GM23248 (cell line): ENCODE measurements around the gene SLX4IP. TPM values are rescaled to one million over a fixed set of nuclear protein-coding genes. Genes with fewer than 3 reads are reported as not detected.
A peak's percentile ranks its signal among the peaks of the same experiment; 100 is the strongest.

Experiments used
- DNase-seq: peaks from one replicate; pipeline ENCODE4 v3.0.0-alpha.2; 2015
- H2AFZ ChIP-seq: fragments of 200-600 bp; sonication (generic); 2 replicates; pipeline ENCODE4 v1.6.1; 2016; ENCODE audit warnings: antibody characterized with exemption
- H3F3A ChIP-seq: fragments of 200-600 bp; sonication (generic); 2 replicates; pipeline ENCODE4 v1.6.1; 2016; ENCODE audit warnings: mild to moderate bottlenecking, antibody characterized with exemption, mixed run types; ENCODE audit not compliant: insufficient read depth
- H3K27ac ChIP-seq: fragments of 200-600 bp; sonication (generic); 2 replicates; pipeline ENCODE4 v1.5.1; 2016; ENCODE audit warnings: mild to moderate bottlenecking
- H3K27me3 ChIP-seq: fragments of 200-600 bp; sonication (generic); replicated peaks from 2 replicates; pipeline ENCODE4 v1.6.1; 2016; ENCODE audit warnings: mild to moderate bottlenecking; ENCODE audit not compliant: insufficient read depth
- H3K36me3 ChIP-seq: fragments of 200-600 bp; sonication (generic); 2 replicates; pipeline ENCODE4 v1.6.1; 2016; ENCODE audit warnings: low read depth, mild to moderate bottlenecking
- H3K4me1 ChIP-seq: fragments of 200-600 bp; sonication (generic); 2 replicates; pipeline ENCODE4 v1.6.1; 2016; ENCODE audit warnings: mild to moderate bottlenecking; ENCODE audit not compliant: insufficient read depth
- H3K4me2 ChIP-seq: fragments of 200-600 bp; sonication (generic); one replicate; pipeline ENCODE4 v1.6.1; 2016; ENCODE audit warnings: mild to moderate bottlenecking; ENCODE audit not compliant: unreplicated experiment
- H3K4me3 ChIP-seq: fragments of 200-600 bp; sonication (generic); 2 replicates; pipeline ENCODE4 v1.5.1; 2016; ENCODE audit warnings: mild to moderate bottlenecking
- H3K79me2 ChIP-seq: fragments of 200-600 bp; sonication (generic); 2 replicates; pipeline ENCODE4 v1.6.1; 2016; ENCODE audit warnings: mild to moderate bottlenecking; ENCODE audit not compliant: insufficient read depth
- H3K9ac ChIP-seq: fragments of 200-600 bp; sonication (generic); 2 replicates; pipeline ENCODE4 v1.6.1; 2016; ENCODE audit warnings: mild to moderate bottlenecking
- H3K9me2 ChIP-seq: fragments of 200-600 bp; sonication (generic); 2 replicates; pipeline ENCODE4 v1.6.1; 2016; ENCODE audit warnings: mixed run types, mild to moderate bottlenecking, moderate library complexity; ENCODE audit not compliant: insufficient read depth
- H3K9me3 ChIP-seq: fragments of 200-600 bp; sonication (generic); one replicate; pipeline ENCODE4 v1.6.1; 2017; ENCODE audit warnings: low read depth
- H4K20me1 ChIP-seq: fragments of 200-600 bp; sonication (generic); 2 replicates; pipeline ENCODE4 v1.6.0; 2016; ENCODE audit not compliant: insufficient read depth
- EZH2 ChIP-seq: fragments of 200-600 bp; sonication (generic); IDR thresholded peaks from 2 replicates; pipeline ENCODE4 v1.6.1; 2018; ENCODE audit warnings: antibody characterized with exemption, mild to moderate bottlenecking; ENCODE audit not compliant: insufficient read depth, poor library complexity, severe bottlenecking
- EZH2phosphoT487 ChIP-seq: fragments of 200-600 bp; sonication (generic); IDR thresholded peaks from 2 replicates; pipeline ENCODE4 v1.6.1; 2018; ENCODE audit warnings: antibody characterized with exemption, moderate library complexity, mild to moderate bottlenecking, low read depth; ENCODE audit not compliant: insufficient read depth
- WGBS, 2 experiments: methylation state at CpG; one replicate each; pipeline ENCODE4 v1.1.6; 2015 to 2017; ENCODE audit warnings: low lambda C conversion rate in 2 of 2, low coverage in 1 of 2; ENCODE audit errors: missing lambda C conversion rate in 2 of 2; 5-methylcytosine and 5-hydroxymethylcytosine counted together
- in situ Hi-C: fragments of 300-500 bp; cut with MboI; formaldehyde crosslinking; loops from 2 replicates; pipeline ENCODE4 v1.15.0; 2020
- polyA plus RNA-seq: library from polyadenylated mRNA; unstranded; fragments of >200 nt; fragmentation: Nextera tagmentation; extraction: Ambion mirVana; gene quantifications from 2 replicates; pipeline ENCODE4 v1.2.1, GENCODE V29; 2016
- total RNA-seq: library from RNA; depleted of rRNA; stranded (reverse); fragments of >200 nt; shearing (Covaris generic); gene quantifications from 2 replicates; pipeline ENCODE4 v1.2.3, GENCODE V29; 2014

SLX4IP gene
- total and polyA plus RNA-seq, 2 experiments from 2014 or later = 3.7 to 3.9 TPM

DNA sequence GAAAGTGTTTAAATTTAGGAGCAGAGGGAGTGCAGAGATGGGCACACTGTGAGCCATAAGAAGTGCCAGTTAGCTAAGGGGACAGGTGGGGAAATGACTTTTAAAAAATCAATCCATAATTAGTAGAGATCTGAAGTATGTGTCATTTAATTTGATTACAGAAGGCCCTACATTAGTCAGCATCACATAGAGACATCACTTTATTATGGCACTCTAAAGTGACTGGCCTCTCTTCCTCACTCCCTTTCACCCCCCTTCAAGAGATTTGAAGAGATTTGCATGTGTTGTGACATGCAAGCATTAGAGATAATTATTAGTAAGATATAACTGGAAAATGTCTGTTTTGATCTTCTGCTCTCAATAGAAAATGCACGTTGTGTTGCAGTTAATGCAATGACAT is 86.7 kb downstream of the SLX4IP start:
- no peak overlapping the region for H3K4me3 ChIP-seq
- no peaks in the 10 kb centered on the region for H3K27me3 ChIP-seq
- no peak overlapping the region for H2AFZ ChIP-seq
- H4K20me1 ChIP-seq = no peaks in the 10 kb centered on the region
- 71 to 80% methylated on average over 1 of the region's 1 CpG for WGBS, 2 experiments
- no peak overlapping the region for H3K9ac ChIP-seq
- peak overlapping the region; percentile 60 for H3K4me2 ChIP-seq
- peaks cover 29% of the 10 kb centered on the region for H3K4me1 ChIP-seq
- H3F3A ChIP-seq = peaks cover 31% of the 10 kb centered on the region
- peak overlapping the region; percentile 52 for H3K27ac ChIP-seq
- no peak for TF ChIP-seq EZH2
- TF ChIP-seq EZH2phosphoT487 = no peak
- no peaks in the 10 kb centered on the region for H3K9me3 ChIP-seq
- H3K9me2 ChIP-seq = no peaks in the 10 kb centered on the region
- in situ Hi-C loops = no loop called here
- H3K36me3 ChIP-seq = no peaks in the 10 kb centered on the region
- DNase-seq = no peak
- no peaks in the 10 kb centered on the region for H3K79me2 ChIP-seq

DNA sequence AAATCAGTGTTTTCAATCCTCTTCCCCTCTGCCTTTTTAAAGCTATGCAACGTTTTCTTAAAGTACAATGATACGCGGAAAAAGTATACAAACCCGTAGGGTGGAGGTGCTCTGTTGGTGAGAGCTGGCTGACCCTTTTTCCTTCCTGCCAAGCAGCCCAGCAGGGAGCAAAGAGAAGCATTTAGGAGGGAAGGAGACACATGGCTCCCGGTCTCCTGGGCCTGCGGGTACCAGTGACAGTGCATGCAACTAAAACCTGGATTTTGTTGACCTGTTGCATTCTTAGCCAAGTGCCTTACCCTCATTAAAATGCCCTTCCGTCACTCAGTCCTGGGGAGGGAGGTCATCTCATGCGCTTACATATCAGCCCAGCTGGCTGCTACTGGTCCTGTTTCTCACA is 87.2 kb downstream of the SLX4IP start:
- WGBS, 2 experiments = 86 to 87% methylated on average over 8 of the region's 8 CpGs
- H3F3A ChIP-seq = peaks cover 31% of the 10 kb centered on the region
- H3K4me1 ChIP-seq = peaks cover 29% of the 10 kb centered on the region
- H3K9me2 ChIP-seq = no peaks in the 10 kb centered on the region
- H3K36me3 ChIP-seq = no peaks in the 10 kb centered on the region
- no peak overlapping the region for H3K27ac ChIP-seq
- H4K20me1 ChIP-seq = no peaks in the 10 kb centered on the region
- no peak overlapping the region for H3K9ac ChIP-seq
- no peak overlapping the region for H3K4me3 ChIP-seq
- in situ Hi-C loops = no loop called here
- no peaks in the 10 kb centered on the region for H3K79me2 ChIP-seq
- TF ChIP-seq EZH2phosphoT487 (no peak), EZH2 (no peak)
- DNase-seq = no peak
- no peak overlapping the region for H2AFZ ChIP-seq
- no peaks in the 10 kb centered on the region for H3K27me3 ChIP-seq
- no peak overlapping the region for H3K4me2 ChIP-seq
- H3K9me3 ChIP-seq = no peaks in the 10 kb centered on the region

DNA sequence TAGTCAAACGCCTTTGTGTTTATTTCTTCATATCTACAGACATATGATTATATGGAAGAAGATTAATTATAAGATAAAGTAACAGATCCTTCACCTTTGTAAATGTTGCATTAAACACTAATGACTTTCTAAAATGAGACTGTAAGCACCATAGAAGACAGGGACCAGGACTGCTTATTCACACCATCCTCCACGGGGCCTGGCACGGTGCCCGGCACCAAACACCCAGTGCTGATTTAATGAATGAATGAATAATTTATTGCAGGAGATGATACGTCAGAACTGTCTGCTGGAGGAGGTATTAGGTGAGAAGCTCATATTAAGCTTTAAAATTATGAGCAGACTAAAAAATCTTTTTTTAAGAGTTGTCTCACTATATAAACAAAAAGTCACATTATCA is 88.3 kb downstream of the SLX4IP start:
- H3F3A ChIP-seq = peaks cover 31% of the 10 kb centered on the region
- H2AFZ ChIP-seq = no peak overlapping the region
- H3K4me3 ChIP-seq = no peak overlapping the region
- H3K9me3 ChIP-seq = no peaks in the 10 kb centered on the region
- in situ Hi-C loops = no loop called here
- H3K27me3 ChIP-seq = no peaks in the 10 kb centered on the region
- no peaks in the 10 kb centered on the region for H3K79me2 ChIP-seq
- no peak for TF ChIP-seq EZH2
- TF ChIP-seq EZH2phosphoT487 = no peak
- 74 to 80% methylated on average over 5 of the region's 5 CpGs for WGBS, 2 experiments
- H3K9me2 ChIP-seq = no peaks in the 10 kb centered on the region
- H3K4me1 ChIP-seq = peaks cover 29% of the 10 kb centered on the region
- no peaks in the 10 kb centered on the region for H3K36me3 ChIP-seq
- no peaks in the 10 kb centered on the region for H4K20me1 ChIP-seq
- H3K27ac ChIP-seq = no peak overlapping the region
- DNase-seq = no peak
- no peak overlapping the region for H3K4me2 ChIP-seq
- no peak overlapping the region for H3K9ac ChIP-seq

DNA sequence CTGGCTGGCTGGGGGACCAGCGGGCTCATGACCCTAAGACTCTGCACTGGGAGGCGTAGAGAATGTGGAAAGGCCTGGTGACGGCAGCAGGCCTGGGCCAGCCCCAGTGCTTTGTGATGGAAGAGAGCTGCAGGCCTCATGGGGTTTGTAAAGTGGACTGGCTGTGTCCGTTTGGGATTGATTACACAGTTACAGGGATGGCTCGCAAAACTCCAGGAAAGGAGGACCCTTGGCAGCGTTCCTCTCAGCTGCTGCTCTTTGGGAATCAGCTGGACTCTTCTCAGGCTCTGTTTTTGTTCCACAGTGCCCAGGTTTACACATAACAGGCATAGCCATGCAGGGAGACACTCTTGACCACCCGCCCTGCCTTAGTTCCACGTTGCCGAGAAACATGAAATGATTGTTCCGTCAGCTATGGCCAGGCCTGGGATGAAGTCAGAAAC is 89.0 kb downstream of the SLX4IP start:
- Histone ChIP-seq H3K9me2 (no peaks in the 10 kb centered on the region), H3K27me3 (no peaks in the 10 kb centered on the region), H3F3A (peaks cover 29% of the 10 kb centered on the region), H3K9me3 (no peaks in the 10 kb centered on the region), H3K27ac (no peak overlapping the region), H3K4me1 (peaks cover 29% of the 10 kb centered on the region), H3K4me3 (no peak overlapping the region), H3K79me2 (no peaks in the 10 kb centered on the region), H3K9ac (no peak overlapping the region), H2AFZ (no peak overlapping the region), H3K4me2 (no peak overlapping the region), H3K36me3 (no peaks in the 10 kb centered on the region), H4K20me1 (no peaks in the 10 kb centered on the region)
- in situ Hi-C loops = no loop called here
- no peak for DNase-seq
- 76 to 79% methylated on average over 10 of the region's 10 CpGs for WGBS, 2 experiments
- TF ChIP-seq EZH2phosphoT487 = no peak
- no peak for TF ChIP-seq EZH2

DNA sequence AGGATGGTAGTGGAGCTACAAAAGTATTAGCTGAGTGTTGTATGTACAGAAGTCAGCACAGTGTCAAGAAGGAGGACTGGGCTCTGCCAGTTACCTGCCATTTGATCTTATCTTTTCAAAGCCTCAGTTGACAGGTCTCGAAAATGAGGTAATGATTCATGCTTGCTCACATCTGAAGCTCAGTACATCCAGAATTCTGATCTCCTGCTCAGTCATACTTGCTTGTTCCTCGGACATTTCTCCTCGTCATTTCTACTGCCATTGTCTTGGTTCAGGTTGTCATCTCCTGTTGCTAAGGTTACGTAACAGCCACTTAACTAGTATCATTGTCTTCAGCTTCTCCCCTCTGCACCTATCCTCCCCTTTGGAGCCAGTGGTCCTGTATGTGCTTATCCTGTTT is 89.5 kb downstream of the SLX4IP start:
- Histone ChIP-seq H3K4me3 (no peak overlapping the region), H3K27me3 (no peaks in the 10 kb centered on the region), H3K36me3 (no peaks in the 10 kb centered on the region), H3K9me3 (no peaks in the 10 kb centered on the region), H3K27ac (no peak overlapping the region), H3K79me2 (no peaks in the 10 kb centered on the region), H2AFZ (no peak overlapping the region), H4K20me1 (no peaks in the 10 kb centered on the region), H3K9me2 (no peaks in the 10 kb centered on the region), H3F3A (peaks cover 24% of the 10 kb centered on the region), H3K4me1 (peaks cover 25% of the 10 kb centered on the region), H3K4me2 (no peak overlapping the region), H3K9ac (no peak overlapping the region)
- WGBS, 2 experiments = 51 to 58% methylated on average over 4 of the region's 4 CpGs
- peak; percentile 34 for DNase-seq
- TF ChIP-seq EZH2 (no peak), EZH2phosphoT487 (no peak)
- in situ Hi-C loops = no loop called here
